Measurements from ENCODE around the gene MYO5B. TPM values are rescaled to one million over a fixed set of nuclear protein-coding genes. Genes with fewer than 3 reads are reported as not detected.
"Not testable (repeated sequence)": the region's sequence is repeated elsewhere in the genome, so short reads cannot be mapped to it uniquely, and the experiment has no call there.

The MYO5B gene
- total RNA-seq, 8 experiments from 2014 or later, result 0.61 to 5.9 (median 1.1) TPM

DNA sequence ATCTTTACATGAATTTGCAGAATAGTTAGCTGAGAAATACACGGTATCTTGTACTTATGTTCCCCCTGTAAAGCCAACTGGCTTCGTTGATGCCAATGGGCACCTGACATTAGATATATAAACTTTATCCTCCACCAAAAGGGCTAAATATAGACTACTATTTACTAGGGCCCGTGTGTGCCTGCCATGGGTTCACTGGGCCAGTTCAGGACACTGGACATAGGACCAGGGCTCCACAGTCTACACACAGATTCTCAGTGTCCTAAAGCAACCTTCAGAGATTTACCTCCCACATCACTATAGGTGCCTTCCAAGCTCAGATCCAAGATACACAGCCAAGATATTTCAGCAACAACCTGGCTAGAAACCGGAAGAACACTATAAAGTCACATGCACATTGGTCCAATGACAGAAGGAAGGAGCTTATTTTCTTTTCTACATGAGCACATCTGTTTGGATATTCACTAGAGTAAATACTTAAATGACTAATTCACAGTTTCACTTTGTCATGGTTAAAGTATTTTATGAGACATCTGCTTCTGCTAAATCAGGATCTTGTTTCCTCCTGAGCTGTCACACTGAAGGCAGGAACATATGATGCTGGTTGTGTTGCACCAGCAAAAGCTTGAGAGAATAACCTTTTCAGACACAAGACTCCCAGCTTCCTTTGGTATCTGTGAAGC is 95.1 kb downstream of the MYO5B start:
- H3K4me1 ChIP-seq (replicated peaks in 1 of 2), result no peaks in the 10 kb centered on the region
- H3K27ac ChIP-seq, result no peak overlapping the region
- 0 to 90% (median 30%) methylated on average over 1 to 4 of the region's 4 CpGs; no CpG with 5 or more reads in 2 of the 10 experiments for WGBS, 10 experiments
- H3K4me3 ChIP-seq, result no peak overlapping the region
- in situ Hi-C loops (cut with MboI; ENCODE audit: low pct_unique_long_range_greater_than_20kb in 2 of 9, low sequenced_read_pairs in 9 of 9, unreplicated experiment in 9 of 9), result no loop called here
- peak in 2 of 8 experiments; percentile 83 to 84 for ATAC-seq (replicated peaks in 6 of 8)

DNA sequence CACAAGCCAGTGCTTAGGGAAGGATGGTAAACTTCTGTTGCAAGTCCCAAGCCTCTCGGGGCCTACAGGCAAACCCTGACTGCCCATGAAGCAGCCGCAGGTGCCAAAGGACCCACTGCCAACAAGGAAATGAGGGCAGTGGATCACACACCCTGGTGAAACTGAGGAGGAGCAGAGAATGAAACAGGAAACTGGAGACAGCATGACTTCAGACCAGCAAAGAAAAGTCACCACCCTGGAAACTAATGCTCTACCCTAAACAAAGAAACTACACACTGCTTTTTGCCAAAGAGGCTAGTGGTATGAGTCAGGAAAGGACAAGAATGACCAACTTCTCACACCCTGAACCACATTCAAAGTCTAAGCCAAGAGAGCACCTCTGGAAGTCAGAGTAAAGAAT is 97.2 kb downstream of the MYO5B start:
- 17 to 69% (median 64%) methylated on average over 1 to 2 of the region's 2 CpGs; no CpG with 5 or more reads in 6 of the 10 experiments for WGBS, 10 experiments

DNA sequence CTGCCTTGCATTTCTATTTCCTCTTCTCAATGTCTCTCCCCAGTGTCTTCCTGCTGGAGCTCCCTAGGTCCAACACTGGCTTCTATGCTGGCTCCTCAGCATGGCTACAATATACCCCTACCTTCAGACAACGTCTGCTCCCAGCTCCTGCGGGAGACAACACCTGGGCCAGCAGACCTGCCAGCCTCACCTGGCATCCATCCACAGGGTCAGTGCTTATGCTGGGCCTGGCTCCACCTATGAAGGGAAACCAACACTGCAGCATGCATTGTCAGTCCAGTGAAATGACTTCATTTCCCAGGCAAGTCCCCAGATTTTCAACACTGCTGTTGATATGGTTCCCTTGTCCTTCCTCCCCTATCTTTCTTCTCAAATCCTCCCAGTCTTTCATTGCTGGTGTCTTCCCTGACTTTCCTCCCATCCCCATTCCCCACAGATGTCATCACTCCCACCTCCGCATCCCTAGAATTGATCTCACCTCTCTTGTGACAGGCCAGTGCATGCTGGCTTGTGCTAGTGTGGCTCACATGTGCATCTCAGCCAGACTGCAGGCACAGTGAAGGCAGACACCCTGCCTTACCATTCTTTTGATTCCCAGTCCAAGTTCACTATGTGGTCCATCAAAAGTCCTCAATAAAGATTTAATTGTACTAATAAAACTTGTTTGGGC is 98.0 kb downstream of the MYO5B start:
- 0 to 100% (median 60%) methylated on average over 1 to 3 of the region's 3 CpGs; no CpG with 5 or more reads in 5 of the 10 experiments for WGBS, 10 experiments

More for the DNA sequence above, 97.2 kb downstream of the MYO5B start:
- peak in 2 of 8 experiments; percentile 61 to 62 for ATAC-seq (replicated peaks in 6 of 8)
- no peak overlapping the region for H3K4me3 ChIP-seq
- in situ Hi-C loops (cut with MboI; ENCODE audit: low pct_unique_long_range_greater_than_20kb in 2 of 9, low sequenced_read_pairs in 9 of 9, unreplicated experiment in 9 of 9), result no loop called here
- H3K27ac ChIP-seq, result no peak overlapping the region
- H3K4me1 ChIP-seq (replicated peaks in 1 of 2), result peaks cover 0 to 2% of the 10 kb centered on the region in 2 donors

DNA sequence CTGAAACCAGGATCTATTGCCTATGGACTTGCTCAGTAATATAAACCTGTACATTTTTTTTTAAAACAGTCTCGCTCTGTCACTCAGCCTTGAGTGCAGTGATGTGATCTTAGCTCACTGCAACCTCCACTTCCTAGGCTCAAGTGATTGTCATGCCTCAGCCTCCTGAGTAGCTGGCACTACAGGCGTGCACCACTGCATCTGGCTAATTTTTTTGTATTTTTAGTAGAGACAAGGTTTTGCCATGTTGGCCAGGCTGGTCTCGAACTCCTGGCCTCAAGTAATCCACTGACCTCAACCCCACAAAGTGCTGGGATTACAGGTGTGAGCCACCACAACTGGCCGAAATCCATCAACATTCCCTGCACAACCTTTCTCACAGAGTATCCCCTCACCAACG is 100.2 kb downstream of the MYO5B start:
- WGBS, 10 experiments, result 0 to 96% (median 64%) methylated on average over 1 to 4 of the region's 5 CpGs; no CpG with 5 or more reads in 2 of the 10 experiments
- H3K4me1 ChIP-seq (replicated peaks in 1 of 2); H3K4me3 ChIP-seq; ATAC-seq (replicated peaks in 6 of 8); H3K27ac ChIP-seq; in situ Hi-C loops (cut with MboI; ENCODE audit: low pct_unique_long_range_greater_than_20kb in 2 of 9, low sequenced_read_pairs in 9 of 9, unreplicated experiment in 9 of 9): not testable (repeated sequence)

More for the DNA sequence above, 98.0 kb downstream of the MYO5B start:
- no peak for ATAC-seq (replicated peaks in 6 of 8)
- in situ Hi-C loops (cut with MboI; ENCODE audit: low pct_unique_long_range_greater_than_20kb in 2 of 9, low sequenced_read_pairs in 9 of 9, unreplicated experiment in 9 of 9), result no loop called here
- H3K4me1 ChIP-seq (replicated peaks in 1 of 2), result peaks cover 0 to 2% of the 10 kb centered on the region in 2 donors
- H3K4me3 ChIP-seq, result no peak overlapping the region
- H3K27ac ChIP-seq, result no peak overlapping the region

DNA sequence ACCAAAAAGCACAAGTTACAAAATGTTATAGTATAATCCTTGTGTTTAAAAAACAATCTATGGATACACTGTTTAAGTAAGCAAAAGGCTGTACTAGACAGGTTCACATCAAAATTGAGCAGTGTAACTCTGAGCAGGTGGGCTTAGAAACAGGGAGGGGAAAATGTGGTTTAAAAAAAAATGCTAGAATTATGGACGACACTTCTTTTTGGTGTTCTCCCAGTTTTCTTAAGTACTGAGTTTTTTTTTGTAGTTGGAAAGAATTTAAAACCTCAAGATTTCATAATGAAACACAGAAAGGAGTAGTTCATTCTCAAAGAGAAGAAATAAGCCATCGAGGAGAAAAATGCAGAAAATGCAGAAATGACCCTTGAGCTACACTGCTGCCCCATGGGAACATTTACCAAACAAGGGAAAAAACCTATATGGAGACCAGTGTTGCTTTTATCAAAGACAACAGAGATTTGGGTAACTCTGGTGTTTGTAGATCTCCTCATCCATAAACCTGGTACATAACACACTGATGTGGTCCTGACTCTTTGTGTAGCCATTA is 100.7 kb downstream of the MYO5B start:
- in situ Hi-C loops (cut with MboI; ENCODE audit: low pct_unique_long_range_greater_than_20kb in 2 of 9, low sequenced_read_pairs in 9 of 9, unreplicated experiment in 9 of 9), result no loop called here
- ATAC-seq (replicated peaks in 6 of 8), result no peak
- H3K4me3 ChIP-seq, result no peak overlapping the region
- H3K4me1 ChIP-seq (replicated peaks in 1 of 2), result peaks cover 0 to 2% of the 10 kb centered on the region in 2 donors
- H3K27ac ChIP-seq, result no peak overlapping the region
- 0 to 100% (median 51%) methylated on average over 1 to 2 of the region's 2 CpGs for WGBS, 10 experiments

DNA sequence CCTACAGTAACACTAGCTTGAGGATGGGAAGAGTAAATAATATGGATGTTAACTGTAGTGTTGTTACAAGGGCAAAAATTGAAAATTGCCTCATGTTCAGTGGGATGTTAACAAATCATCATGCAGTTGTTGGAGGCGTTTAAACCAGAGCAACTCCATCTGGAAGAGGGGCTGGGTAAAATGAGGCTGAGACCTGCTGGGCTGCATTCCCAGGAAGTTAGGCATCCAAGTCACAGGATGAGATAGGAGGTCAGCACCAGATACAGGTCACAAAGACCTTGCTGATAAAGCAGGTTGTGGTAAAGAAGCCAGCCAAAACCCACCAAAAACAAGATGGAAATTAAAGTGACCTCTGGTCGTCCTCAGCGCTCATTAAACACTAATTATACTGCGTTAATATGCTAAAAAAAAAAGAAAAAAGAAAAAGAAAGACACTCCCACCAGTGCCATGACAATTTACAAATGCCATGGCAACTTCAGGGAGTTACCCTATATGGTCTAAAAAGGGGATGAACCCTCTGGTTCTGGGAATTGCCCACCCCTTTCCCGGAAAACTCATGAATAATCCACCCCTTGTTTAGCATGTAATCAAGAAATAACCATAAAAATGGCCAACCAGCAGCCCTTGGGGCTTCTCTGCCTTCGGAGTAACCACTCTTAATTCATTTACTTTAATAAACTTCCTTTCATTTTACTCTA is 101.4 kb downstream of the MYO5B start:
- peak in 3 of 8 experiments; percentile 7 to 66 (median 55) for ATAC-seq (replicated peaks in 6 of 8)
- WGBS, 10 experiments, result 8 to 97% (median 51%) methylated on average over 1 to 6 of the region's 6 CpGs

DNA sequence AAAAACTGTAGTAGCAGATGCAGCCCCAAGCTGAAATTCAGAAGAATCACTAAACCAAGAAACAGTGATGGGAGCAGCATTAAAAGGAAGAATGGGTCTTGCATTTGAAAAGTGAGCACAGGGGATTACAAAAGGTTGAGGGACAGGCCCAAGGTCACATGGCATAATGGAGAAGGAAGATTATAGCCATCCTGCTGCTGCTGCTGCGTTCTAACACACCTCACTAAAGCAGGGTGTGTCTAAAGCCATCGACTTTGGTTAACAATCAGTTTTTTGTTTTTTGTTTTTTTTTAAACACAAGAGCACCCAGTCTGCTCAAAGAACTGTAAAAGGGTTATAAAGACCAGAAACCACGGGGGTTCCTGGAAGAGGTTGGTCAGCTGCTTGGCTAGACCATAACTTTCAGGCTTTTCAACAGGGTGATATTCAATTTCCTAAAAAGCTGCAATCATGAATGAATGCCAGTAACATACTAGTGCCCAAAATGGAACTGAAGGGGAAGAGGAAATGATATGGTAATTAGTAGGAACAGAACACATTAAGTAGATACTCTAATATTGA is 102.6 kb downstream of the MYO5B start:
- in situ Hi-C loops (cut with MboI; ENCODE audit: low pct_unique_long_range_greater_than_20kb in 2 of 9, low sequenced_read_pairs in 9 of 9, unreplicated experiment in 9 of 9), result no loop called here
- 0 to 61% (median 17%) methylated on average over 1 to 3 of the region's 3 CpGs for WGBS, 10 experiments
- no peak overlapping the region for H3K4me3 ChIP-seq
- H3K27ac ChIP-seq, result no peak overlapping the region
- ATAC-seq (replicated peaks in 6 of 8), result peak in 2 of 8 experiments; percentile 23 to 79
- H3K4me1 ChIP-seq (replicated peaks in 1 of 2), result peaks cover 0 to 2% of the 10 kb centered on the region in 2 donors

More for the DNA sequence above, 101.4 kb downstream of the MYO5B start:
- in situ Hi-C loops (cut with MboI; ENCODE audit: low pct_unique_long_range_greater_than_20kb in 2 of 9, low sequenced_read_pairs in 9 of 9, unreplicated experiment in 9 of 9), result no loop called here
- H3K4me3 ChIP-seq, result no peak overlapping the region
- H3K4me1 ChIP-seq (replicated peaks in 1 of 2), result peaks cover 0 to 2% of the 10 kb centered on the region in 2 donors
- no peak overlapping the region for H3K27ac ChIP-seq

DNA sequence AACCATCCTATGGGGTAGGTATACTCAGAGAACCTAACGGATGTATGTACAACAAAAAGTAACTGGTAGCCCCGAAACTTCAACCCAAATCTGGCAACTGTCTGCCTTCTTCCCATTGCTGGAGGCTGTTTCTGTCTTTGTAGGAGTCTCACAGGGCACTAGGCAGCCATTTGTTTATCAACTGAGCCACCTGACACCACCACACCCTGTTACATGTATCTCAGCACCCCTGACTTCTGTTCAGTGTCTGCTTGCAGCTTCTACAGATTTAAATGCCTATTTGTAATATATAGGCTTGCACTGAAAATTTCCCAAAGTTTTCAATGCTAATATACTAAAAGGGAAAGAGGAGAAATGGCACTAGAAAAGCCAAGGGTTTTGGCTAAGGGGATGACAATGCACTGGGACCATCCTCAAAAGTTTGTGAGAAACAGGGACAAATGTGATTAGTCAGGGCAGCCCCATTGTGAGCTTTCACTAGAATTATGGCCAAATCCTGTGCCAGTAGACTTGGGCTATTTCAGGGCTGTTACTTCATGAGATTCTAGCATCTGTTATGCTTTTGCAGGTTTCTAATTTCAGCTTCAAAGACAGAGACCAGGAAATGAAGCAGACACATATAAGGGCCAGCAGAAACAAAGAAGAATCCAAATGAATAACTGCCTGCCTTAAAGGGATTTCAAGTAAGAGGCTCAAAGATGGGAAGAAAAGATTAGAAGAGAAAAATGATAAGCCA is 103.3 kb downstream of the MYO5B start:
- WGBS, 10 experiments, result 17 to 100% (median 90%) methylated on average over 1 to 2 of the region's 2 CpGs; no CpG with 5 or more reads in 3 of the 10 experiments
- in situ Hi-C loops (cut with MboI; ENCODE audit: low pct_unique_long_range_greater_than_20kb in 2 of 9, low sequenced_read_pairs in 9 of 9, unreplicated experiment in 9 of 9), result no loop called here
- Histone ChIP-seq H3K4me1 (replicated peaks in 1 of 2) (peaks cover 0 to 2% of the 10 kb centered on the region in 2 donors), H3K4me3 (no peak overlapping the region), H3K27ac (no peak overlapping the region)
- peak in 4 of 8 experiments; percentile 36 to 68 (median 50) for ATAC-seq (replicated peaks in 6 of 8)

DNA sequence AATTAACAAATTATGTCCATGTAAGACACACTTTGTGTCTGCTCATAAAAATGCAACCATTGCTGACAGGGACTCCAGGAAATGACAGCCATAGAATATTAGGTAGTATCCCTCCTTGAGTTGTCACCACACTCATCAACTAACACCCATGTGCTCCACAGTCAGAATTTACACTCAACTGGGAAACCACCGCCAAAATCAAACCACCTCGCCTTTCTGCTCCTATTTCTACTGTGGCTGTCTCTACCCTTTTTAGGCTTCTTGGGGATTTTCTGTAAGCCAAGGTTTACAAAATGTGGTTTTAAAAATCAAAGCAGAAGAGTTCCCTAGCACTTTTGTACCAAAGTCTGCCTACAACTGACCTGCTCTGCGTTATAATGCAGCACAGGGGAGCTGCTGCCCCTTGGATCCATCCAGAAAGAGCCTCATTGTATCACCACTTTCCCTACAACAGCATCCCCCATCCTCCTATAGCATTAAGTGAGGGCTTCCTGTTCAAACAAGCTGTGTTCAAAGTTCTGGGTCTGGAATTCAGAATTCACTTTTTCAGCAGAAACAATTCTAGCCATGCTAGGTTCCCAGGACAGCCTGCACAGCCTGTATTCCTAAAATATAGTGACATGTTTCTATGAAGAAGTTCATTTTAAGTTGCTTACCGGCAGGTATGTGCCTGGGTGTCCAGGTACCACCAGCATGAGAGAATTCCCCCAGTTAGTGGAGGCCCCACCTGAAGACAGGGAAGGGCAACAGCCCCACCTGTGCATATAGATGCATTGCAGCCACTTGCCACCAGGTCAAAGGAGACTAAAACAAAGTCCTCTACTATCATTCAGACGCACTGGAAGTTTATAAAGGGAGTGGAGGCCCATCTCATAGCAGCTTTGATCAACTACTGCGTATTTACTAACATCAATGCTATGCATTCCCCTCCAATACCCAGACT is 104.3 kb downstream of the MYO5B start:
- ATAC-seq (replicated peaks in 6 of 8), result peak in 1 of 8 experiments; percentile 8
- no peak overlapping the region for H3K4me3 ChIP-seq
- 24 to 100% (median 85%) methylated on average over 1 to 6 of the region's 6 CpGs for WGBS, 10 experiments
- no peak overlapping the region for H3K27ac ChIP-seq
- in situ Hi-C loops (cut with MboI; ENCODE audit: low pct_unique_long_range_greater_than_20kb in 2 of 9, low sequenced_read_pairs in 9 of 9, unreplicated experiment in 9 of 9), result no loop called here
- H3K4me1 ChIP-seq (replicated peaks in 1 of 2), result peaks cover 0 to 2% of the 10 kb centered on the region in 2 donors

DNA sequence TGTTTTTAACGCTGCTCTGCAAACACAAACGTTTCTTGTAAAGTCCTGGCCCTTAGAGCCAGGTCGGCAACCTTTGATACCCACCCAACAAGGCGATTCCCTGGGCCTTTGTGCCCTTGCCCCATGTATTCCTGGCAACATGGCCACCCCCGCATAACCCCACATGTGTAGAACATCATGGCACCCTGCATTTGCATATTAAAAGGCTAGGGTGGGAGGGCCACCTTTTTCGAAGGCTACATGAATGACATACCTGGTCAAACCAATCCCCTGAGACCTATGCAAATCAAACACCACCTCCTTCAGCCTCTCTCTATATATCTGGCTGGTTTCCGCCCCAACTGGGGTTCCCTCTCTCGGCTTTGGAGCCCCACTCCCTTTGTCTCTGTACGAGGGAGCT is 105.2 kb downstream of the MYO5B start:
- WGBS, 10 experiments, result 0 to 100% (median 80%) methylated on average over 1 to 9 of the region's 9 CpGs; no CpG with 5 or more reads in 1 of the 10 experiments
- Histone ChIP-seq H3K4me1 (replicated peaks in 1 of 2) (peaks cover 0 to 2% of the 10 kb centered on the region in 2 donors), H3K4me3 (no peak overlapping the region), H3K27ac (no peak overlapping the region)
- in situ Hi-C loops (cut with MboI; ENCODE audit: low pct_unique_long_range_greater_than_20kb in 2 of 9, low sequenced_read_pairs in 9 of 9, unreplicated experiment in 9 of 9), result no loop called here
- ATAC-seq (replicated peaks in 6 of 8), result no peak

DNA sequence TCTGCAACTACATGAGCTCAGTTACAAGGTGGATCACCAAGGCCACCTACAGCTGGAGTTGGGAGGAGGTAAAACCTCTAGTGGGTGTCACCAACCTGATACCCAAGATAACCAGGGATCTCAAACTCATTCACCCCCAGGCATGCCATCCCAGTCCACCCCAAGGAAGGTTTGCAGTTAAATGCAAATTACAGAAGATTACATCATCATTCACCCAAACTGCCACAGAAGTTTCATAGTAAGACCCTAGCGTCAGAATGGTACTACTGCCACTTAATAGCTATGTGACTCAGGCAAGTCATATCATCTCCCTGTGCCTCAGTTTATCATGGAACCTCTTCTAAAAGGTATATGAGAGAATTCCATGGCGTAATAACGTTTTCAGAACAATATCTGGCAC is 111.2 kb downstream of the MYO5B start:
- no peak overlapping the region for H3K4me3 ChIP-seq
- H3K4me1 ChIP-seq (replicated peaks in 1 of 2), result no peaks in the 10 kb centered on the region
- no peak overlapping the region for H3K27ac ChIP-seq
- ATAC-seq (replicated peaks in 6 of 8), result no peak
- WGBS, 10 experiments, result 0 to 100% (median 79%) methylated on average over 1 to 3 of the region's 3 CpGs; no CpG with 5 or more reads in 1 of the 10 experiments
- in situ Hi-C loops (cut with MboI; ENCODE audit: low pct_unique_long_range_greater_than_20kb in 2 of 9, low sequenced_read_pairs in 9 of 9, unreplicated experiment in 9 of 9), result no loop called here
